Common myeloid progenitor, CD34-positive (primary cell): ENCODE results near the gene OLFM4.

Experiments
- CTCF ChIA-PET: fragments of 350-600 bp; sonication (Branson Sonifier 250); formaldehyde crosslinking; loops from one replicate; lab custom pipeline; 2021; ENCODE audit warnings: antibody characterized with exemption; lab: Charles Lee
- POLR2A ChIA-PET: fragments of 350-600 bp; sonication (Branson Sonifier 250); formaldehyde crosslinking; loops from one replicate; lab custom pipeline; 2021; ENCODE audit warnings: antibody characterized with exemption; lab: Charles Lee
- DNase-seq, 3 donors: peaks; one replicate each; pipeline versions ENCODE4 v3.0.0 to v3.0.0-alpha.2; 2013
- H3K27ac ChIP-seq, 2 experiments: 1 replicate in 1 of 2; 2 replicates in 1 of 2; pipeline ENCODE4 v1.7.0; 2013; ENCODE audit warnings: inconsistent platforms in 2 of 2, low read length in 2 of 2, mild to moderate bottlenecking in 2 of 2, low read depth in 1 of 2, moderate library complexity in 1 of 2; ENCODE audit not compliant: severe bottlenecking in 2 of 2, insufficient read depth in 1 of 2, poor library complexity in 1 of 2
- H3K27me3 ChIP-seq, 5 experiments: replicated peaks in 2 of 5; 1 replicate in 3 of 5; 2 replicates in 2 of 5; pipeline versions ENCODE4 v1.6.1 to v1.7.0; 2013; ENCODE audit warnings: low read length in 4 of 5, mild to moderate bottlenecking in 2 of 5, moderate library complexity in 2 of 5, inconsistent platforms in 1 of 5; ENCODE audit not compliant: insufficient read depth in 5 of 5, control insufficient read depth in 4 of 5
- H3K36me3 ChIP-seq, 4 experiments: 1 replicate in 2 of 4; 2 replicates in 2 of 4; pipeline versions ENCODE4 v1.6.1 to v1.7.0; 2013; ENCODE audit warnings: low read length in 3 of 4, control low read depth in 1 of 4, mild to moderate bottlenecking in 1 of 4; ENCODE audit not compliant: control insufficient read depth in 4 of 4, insufficient read depth in 4 of 4
- H3K4me1 ChIP-seq, 4 experiments: 1 replicate in 3 of 4; 2 replicates in 1 of 4; pipeline versions ENCODE4 v1.6.1 to v1.7.1; 2013; ENCODE audit warnings: low read length in 3 of 4, mild to moderate bottlenecking in 3 of 4, control low read depth in 1 of 4, inconsistent platforms in 1 of 4, moderate library complexity in 1 of 4; ENCODE audit not compliant: control insufficient read depth in 4 of 4, insufficient read depth in 4 of 4; ENCODE audit errors: control extremely low read depth in 1 of 4
- H3K4me3 ChIP-seq, 7 experiments: 1 replicate in 4 of 7; 2 replicates in 3 of 7; pipeline versions ENCODE4 v1.5.1 to v1.7.0; 2013; ENCODE audit warnings: mild to moderate bottlenecking in 7 of 7, low read length in 6 of 7, moderate library complexity in 6 of 7, inconsistent platforms in 2 of 7, low read depth in 2 of 7, control low read depth in 1 of 7; ENCODE audit not compliant: insufficient read depth in 4 of 7, control insufficient read depth in 1 of 7; ENCODE audit errors: extremely low read depth in 1 of 7
- H3K9me3 ChIP-seq, 5 experiments: 1 replicate in 4 of 5; 2 replicates in 1 of 5; pipeline versions ENCODE4 v1.6.1 to v1.7.1; 2013; ENCODE audit warnings: low read length in 4 of 5, mild to moderate bottlenecking in 2 of 5, inconsistent platforms in 1 of 5, low read depth in 1 of 5, moderate library complexity in 1 of 5; ENCODE audit not compliant: control insufficient read depth in 4 of 5, insufficient read depth in 2 of 5; ENCODE audit errors: control extremely low read depth in 1 of 5
- WGBS: methylation state at CpG from one replicate; pipeline ENCODE4 v1.1.5; 2013; ENCODE audit not compliant: insufficient coverage; 5-methylcytosine and 5-hydroxymethylcytosine counted together

Gene OLFM4

DNA sequence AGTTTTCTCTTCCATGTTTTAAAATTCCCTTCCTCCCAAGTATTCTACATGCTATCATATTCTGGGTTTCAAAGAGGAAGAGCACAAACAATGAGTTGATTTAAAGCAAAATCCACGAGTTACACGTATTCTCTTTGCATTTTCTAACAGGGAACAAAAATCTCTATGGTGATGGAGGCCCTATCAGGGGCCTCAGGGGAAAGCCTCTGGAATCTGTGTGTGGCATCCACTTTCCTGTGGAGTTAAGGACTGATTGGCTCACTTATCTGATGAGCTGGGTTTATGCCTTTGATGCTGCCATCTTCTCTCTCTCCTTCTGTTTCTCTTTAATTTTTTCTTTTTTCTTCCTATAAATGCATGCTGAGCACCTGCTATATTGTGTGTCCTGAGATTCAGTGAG lies 14.8 kb downstream of the OLFM4 start:
- Histone ChIP-seq H3K27ac (no peak overlapping the region), H3K36me3 (no peaks in the 10 kb centered on the region), H3K27me3 (peaks cover 0 to 1% (median 0%) of the 10 kb centered on the region in 5 experiments), H3K4me3 (no peak overlapping the region), H3K4me1 (no peaks in the 10 kb centered on the region), H3K9me3 (no peaks in the 10 kb centered on the region)
- CTCF ChIA-PET = no interaction called here
- POLR2A ChIA-PET = no interaction called here
- 93% methylated on average over 2 of the region's 2 CpGs for WGBS
- DNase-seq = no peak

DNA sequence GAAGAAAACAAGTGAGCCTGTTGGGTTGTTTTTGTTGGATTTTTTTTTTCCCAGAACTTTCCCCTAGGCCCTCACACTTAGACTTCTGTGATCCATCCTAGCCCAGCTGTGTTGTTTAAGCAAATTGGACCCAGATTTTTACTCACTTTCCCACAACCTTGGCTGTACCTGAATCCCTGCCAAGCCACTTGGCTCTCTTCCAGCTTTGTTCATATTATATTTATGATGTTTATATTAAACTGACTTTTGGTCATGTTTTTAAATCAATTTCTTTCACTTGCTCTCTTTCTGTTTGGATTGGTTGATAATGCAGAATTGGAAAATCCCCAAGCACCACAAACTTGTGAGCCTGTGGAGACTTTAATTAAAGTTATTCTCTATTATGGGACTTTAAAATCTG lies 16.6 kb downstream of the OLFM4 start:
- no peaks in the 10 kb centered on the region for H3K4me1 ChIP-seq
- DNase-seq = no peak
- no peaks in the 10 kb centered on the region for H3K36me3 ChIP-seq
- H3K9me3 ChIP-seq = no peaks in the 10 kb centered on the region
- ChIA-PET CTCF (no interaction called here), POLR2A (no interaction called here)
- H3K27ac ChIP-seq = no peak overlapping the region
- H3K4me3 ChIP-seq = no peak overlapping the region
- peaks cover 0 to 1% (median 0%) of the 10 kb centered on the region in 5 experiments for H3K27me3 ChIP-seq

GRCh38 chr13:53048880-53049279 lies 20.3 kb downstream of the OLFM4 start:
- POLR2A ChIA-PET = no interaction called here
- Histone ChIP-seq H3K27me3 (peaks cover 0 to 1% (median 0%) of the 10 kb centered on the region in 5 experiments), H3K9me3 (no peaks in the 10 kb centered on the region), H3K4me1 (no peaks in the 10 kb centered on the region), H3K4me3 (no peak overlapping the region), H3K36me3 (no peaks in the 10 kb centered on the region), H3K27ac (no peak overlapping the region)
- no peak for DNase-seq
- CTCF ChIA-PET = no interaction called here
- 100% methylated on average over 3 of the region's 4 CpGs for WGBS

DNA sequence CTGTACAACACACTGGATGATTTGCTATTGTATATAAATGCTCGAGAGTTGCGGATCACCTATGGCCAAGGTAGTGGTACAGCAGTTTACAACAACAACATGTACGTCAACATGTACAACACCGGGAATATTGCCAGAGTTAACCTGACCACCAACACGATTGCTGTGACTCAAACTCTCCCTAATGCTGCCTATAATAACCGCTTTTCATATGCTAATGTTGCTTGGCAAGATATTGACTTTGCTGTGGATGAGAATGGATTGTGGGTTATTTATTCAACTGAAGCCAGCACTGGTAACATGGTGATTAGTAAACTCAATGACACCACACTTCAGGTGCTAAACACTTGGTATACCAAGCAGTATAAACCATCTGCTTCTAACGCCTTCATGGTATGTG lies 21.5 kb downstream of the OLFM4 start:
- Histone ChIP-seq H3K27ac (no peak overlapping the region), H3K9me3 (no peaks in the 10 kb centered on the region), H3K36me3 (no peaks in the 10 kb centered on the region), H3K4me3 (no peak overlapping the region), H3K27me3 (peaks cover 0 to 1% (median 0%) of the 10 kb centered on the region in 5 experiments), H3K4me1 (no peaks in the 10 kb centered on the region)
- CTCF ChIA-PET = no interaction called here
- no peak for DNase-seq
- POLR2A ChIA-PET = no interaction called here
- 97% methylated on average over 4 of the region's 7 CpGs for WGBS

- ChIA-PET CTCF (no interaction called here), POLR2A (no interaction called here)
- Histone ChIP-seq H3K9me3 (no peaks in the 10 kb centered on the region), H3K4me1 (no peaks in the 10 kb centered on the region), H3K27me3 (no peaks in the 10 kb centered on the region), H3K27ac (no peak overlapping the region), H3K4me3 (no peak overlapping the region), H3K36me3 (no peaks in the 10 kb centered on the region)
- no peak for DNase-seq
- WGBS = 75% methylated on average over 1 of the region's 2 CpGs
These were observed 24.1 kb downstream of the OLFM4 start for GRCh38 chr13:53052675-53053074.

- ChIA-PET CTCF (no interaction called here), POLR2A (no interaction called here)
- H3K27me3 ChIP-seq = peaks cover 0 to 2% (median 0%) of the 10 kb centered on the region in 5 experiments
- H3K27ac ChIP-seq = no peak overlapping the region
- WGBS = 98% methylated on average over 4 of the region's 4 CpGs
- no peaks in the 10 kb centered on the region for H3K9me3 ChIP-seq
- DNase-seq = no peak
- H3K36me3 ChIP-seq = no peaks in the 10 kb centered on the region
- no peaks in the 10 kb centered on the region for H3K4me1 ChIP-seq
- H3K4me3 ChIP-seq = no peak overlapping the region
These were observed 26.0 kb downstream of the OLFM4 start for GRCh38 chr13:53054569-53054968.

- no peak overlapping the region for H3K27ac ChIP-seq
- H3K4me3 ChIP-seq = no peak overlapping the region
- DNase-seq = no peak
- CTCF ChIA-PET = no interaction called here
- POLR2A ChIA-PET = no interaction called here
- no peaks in the 10 kb centered on the region for H3K36me3 ChIP-seq
- no peaks in the 10 kb centered on the region for H3K9me3 ChIP-seq
- H3K27me3 ChIP-seq = peaks cover 0 to 4% (median 0%) of the 10 kb centered on the region in 5 experiments
- no peaks in the 10 kb centered on the region for H3K4me1 ChIP-seq
- WGBS = 92% methylated on average over 2 of the region's 3 CpGs
These were observed 29.6 kb downstream of the OLFM4 start for GRCh38 chr13:53058065-53058679.
